Measurements from ENCODE around the gene DLG3. TPM values are rescaled to one million over a fixed set of nuclear protein-coding genes. Genes with fewer than 3 reads are reported as not detected.

Gene DLG3
- total and polyA plus RNA-seq, 2 donors from 2014 or later: 14.2 to 38.3 TPM

DNA sequence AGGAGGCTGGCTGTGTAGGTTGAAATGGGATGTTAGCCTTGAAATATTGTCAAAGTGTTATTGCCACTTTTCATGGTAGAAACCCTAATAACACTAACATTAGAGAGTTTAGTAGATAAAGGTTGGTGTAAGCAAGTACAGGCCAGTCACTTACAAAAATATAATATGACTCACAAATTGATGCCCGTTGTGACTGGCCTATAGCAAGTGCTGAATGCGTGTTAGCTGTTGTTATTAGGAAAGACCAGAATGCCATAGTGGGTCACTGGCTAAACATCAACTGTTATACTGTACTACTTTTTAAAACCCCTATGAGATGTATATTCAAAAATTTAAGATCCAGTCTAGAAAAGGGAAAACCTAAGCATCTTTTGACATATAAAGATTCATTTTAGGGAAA is 41.9 kb upstream of the DLG3 start:
- H3K9ac ChIP-seq (ENCODE audit: low read length in 3 of 3): no peak overlapping the region
- no peaks in the 10 kb centered on the region for H3K4me1 ChIP-seq (ENCODE audit: control insufficient read depth in 2 of 3, insufficient read depth in 2 of 3, low read depth in 1 of 3, low read length in 3 of 3)
- no peaks in the 10 kb centered on the region for H3K27me3 ChIP-seq (ENCODE audit: control insufficient read depth, insufficient read depth, low read length)
- TF ChIP-seq, protein P1, sequence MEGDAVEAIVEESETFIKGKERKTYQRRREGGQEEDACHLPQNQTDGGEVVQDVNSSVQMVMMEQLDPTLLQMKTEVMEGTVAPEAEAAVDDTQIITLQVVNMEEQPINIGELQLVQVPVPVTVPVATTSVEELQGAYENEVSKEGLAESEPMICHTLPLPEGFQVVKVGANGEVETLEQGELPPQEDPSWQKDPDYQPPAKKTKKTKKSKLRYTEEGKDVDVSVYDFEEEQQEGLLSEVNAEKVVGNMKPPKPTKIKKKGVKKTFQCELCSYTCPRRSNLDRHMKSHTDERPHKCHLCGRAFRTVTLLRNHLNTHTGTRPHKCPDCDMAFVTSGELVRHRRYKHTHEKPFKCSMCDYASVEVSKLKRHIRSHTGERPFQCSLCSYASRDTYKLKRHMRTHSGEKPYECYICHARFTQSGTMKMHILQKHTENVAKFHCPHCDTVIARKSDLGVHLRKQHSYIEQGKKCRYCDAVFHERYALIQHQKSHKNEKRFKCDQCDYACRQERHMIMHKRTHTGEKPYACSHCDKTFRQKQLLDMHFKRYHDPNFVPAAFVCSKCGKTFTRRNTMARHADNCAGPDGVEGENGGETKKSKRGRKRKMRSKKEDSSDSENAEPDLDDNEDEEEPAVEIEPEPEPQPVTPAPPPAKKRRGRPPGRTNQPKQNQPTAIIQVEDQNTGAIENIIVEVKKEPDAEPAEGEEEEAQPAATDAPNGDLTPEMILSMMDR (IDR thresholded peaks at IDR 0.05; ENCODE audit: borderline replicate concordance, extremely low read depth, insufficient read depth): no peak
- intact Hi-C loops (cut with DNase I): no loop called here
- no peak overlapping the region for H3K27ac ChIP-seq (ENCODE audit: low read depth in 2 of 2, low read length in 2 of 2)
- no peak overlapping the region for H3K4me3 ChIP-seq (ENCODE audit: low read length in 3 of 3)
- no peaks in the 10 kb centered on the region for H3K9me3 ChIP-seq (ENCODE audit: control insufficient read depth in 2 of 3, insufficient read depth in 1 of 3, low read length in 3 of 3)
- FAIRE-seq (no peak), DNase-seq (no peak)
- H3K36me3 ChIP-seq (ENCODE audit: control insufficient read depth in 2 of 3, insufficient read depth in 3 of 3, low read length in 3 of 3): no peaks in the 10 kb centered on the region

DNA sequence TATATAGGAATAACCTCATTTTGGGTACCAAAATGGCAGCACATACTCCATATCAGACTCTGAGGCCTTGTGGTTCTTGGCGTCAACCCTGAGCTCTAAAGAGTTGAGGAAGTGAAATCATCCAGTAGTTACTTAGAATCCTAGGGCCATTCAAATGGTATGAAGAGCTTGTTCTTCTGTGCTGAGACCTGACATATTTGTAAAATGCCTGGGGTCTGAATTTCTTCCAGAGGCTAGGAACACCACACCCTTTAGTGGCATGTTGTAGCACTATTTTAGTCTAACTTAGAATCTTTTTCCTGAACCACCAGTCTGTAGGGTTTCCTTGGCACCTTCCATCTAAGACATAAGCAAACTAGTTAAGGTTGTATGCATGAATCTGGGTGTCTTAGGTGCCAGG is 39.6 kb upstream of the DLG3 start:
- TF ChIP-seq, protein P1 (IDR thresholded peaks at IDR 0.05; ENCODE audit: borderline replicate concordance, extremely low read depth, insufficient read depth): no peak
- no peak overlapping the region for H3K4me3 ChIP-seq (ENCODE audit: low read length in 3 of 3)
- FAIRE-seq (no peak), DNase-seq (no peak)
- no peaks in the 10 kb centered on the region for H3K36me3 ChIP-seq (ENCODE audit: control insufficient read depth in 2 of 3, insufficient read depth in 3 of 3, low read length in 3 of 3)
- intact Hi-C loops (cut with DNase I): no loop called here
- H3K27ac ChIP-seq (ENCODE audit: low read depth in 2 of 2, low read length in 2 of 2): no peak overlapping the region
- no peaks in the 10 kb centered on the region for H3K9me3 ChIP-seq (ENCODE audit: control insufficient read depth in 2 of 3, insufficient read depth in 1 of 3, low read length in 3 of 3)
- no peak overlapping the region for H3K9ac ChIP-seq (ENCODE audit: low read length in 3 of 3)
- H3K4me1 ChIP-seq (ENCODE audit: control insufficient read depth in 2 of 3, insufficient read depth in 2 of 3, low read depth in 1 of 3, low read length in 3 of 3): no peaks in the 10 kb centered on the region
- H3K27me3 ChIP-seq (ENCODE audit: control insufficient read depth, insufficient read depth, low read length): no peaks in the 10 kb centered on the region

DNA sequence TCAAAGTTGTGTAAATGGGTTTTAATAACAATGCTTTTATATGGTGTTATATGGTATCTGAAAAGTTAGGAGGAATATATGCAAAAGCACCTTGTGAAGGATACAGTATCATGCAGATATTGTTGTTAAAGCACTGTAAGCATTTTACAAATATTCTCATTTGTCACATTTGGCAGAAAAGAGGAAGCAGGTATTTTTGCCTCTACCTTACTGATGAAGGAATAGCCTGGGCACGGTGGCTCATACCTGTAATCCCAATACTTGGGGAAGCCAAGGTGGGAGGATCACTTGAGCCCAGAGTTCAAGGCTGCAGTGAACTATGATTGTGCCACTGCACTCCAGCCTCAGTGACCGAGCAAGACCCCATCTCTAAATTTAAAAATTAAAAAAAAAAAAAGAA is 33.7 kb upstream of the DLG3 start:
- Histone ChIP-seq H3K27ac (ENCODE audit: low read depth in 2 of 2, low read length in 2 of 2) (no peak overlapping the region), H3K36me3 (ENCODE audit: control insufficient read depth in 2 of 3, insufficient read depth in 3 of 3, low read length in 3 of 3) (no peaks in the 10 kb centered on the region), H3K9me3 (ENCODE audit: control insufficient read depth in 2 of 3, insufficient read depth in 1 of 3, low read length in 3 of 3) (no peaks in the 10 kb centered on the region), H3K27me3 (ENCODE audit: control insufficient read depth, insufficient read depth, low read length) (no peaks in the 10 kb centered on the region), H3K4me1 (ENCODE audit: control insufficient read depth in 2 of 3, insufficient read depth in 2 of 3, low read depth in 1 of 3, low read length in 3 of 3) (no peaks in the 10 kb centered on the region), H3K4me3 (ENCODE audit: low read length in 3 of 3) (no peak overlapping the region), H3K9ac (ENCODE audit: low read length in 3 of 3) (no peak overlapping the region)
- TF ChIP-seq, protein P1 (IDR thresholded peaks at IDR 0.05; ENCODE audit: borderline replicate concordance, extremely low read depth, insufficient read depth): no peak
- no peak for DNase-seq
- intact Hi-C loops (cut with DNase I): no loop called here
- FAIRE-seq: no peak

GRCh38 chrX:70411475-70411874 is 33.2 kb upstream of the DLG3 start:
- Histone ChIP-seq H3K36me3 (ENCODE audit: control insufficient read depth in 2 of 3, insufficient read depth in 3 of 3, low read length in 3 of 3) (no peaks in the 10 kb centered on the region), H3K27me3 (ENCODE audit: control insufficient read depth, insufficient read depth, low read length) (no peaks in the 10 kb centered on the region), H3K27ac (ENCODE audit: low read depth in 2 of 2, low read length in 2 of 2) (no peak overlapping the region), H3K4me1 (ENCODE audit: control insufficient read depth in 2 of 3, insufficient read depth in 2 of 3, low read depth in 1 of 3, low read length in 3 of 3) (no peaks in the 10 kb centered on the region), H3K9ac (ENCODE audit: low read length in 3 of 3) (no peak overlapping the region), H3K4me3 (ENCODE audit: low read length in 3 of 3) (no peak overlapping the region), H3K9me3 (ENCODE audit: control insufficient read depth in 2 of 3, insufficient read depth in 1 of 3, low read length in 3 of 3) (no peaks in the 10 kb centered on the region)
- FAIRE-seq: no peak
- intact Hi-C loops (cut with DNase I): no loop called here
- TF ChIP-seq, protein P1 (IDR thresholded peaks at IDR 0.05; ENCODE audit: borderline replicate concordance, extremely low read depth, insufficient read depth): no peak
- no peak for DNase-seq

Data from kidney (tissue), 14 donors.